Measurements from ENCODE around the gene CACNB4.
A peak's percentile ranks its signal among the peaks of the same experiment; 100 is the strongest.
"Not testable (repeated sequence)": the region's sequence is repeated elsewhere in the genome, so short reads cannot be mapped to it uniquely, and the experiment has no call there.

The CACNB4 gene

GRCh38 chr2:151965884-151966283, 133.0 kb downstream of the CACNB4 start:
- H3K9me3 Mint-ChIP-seq: no peaks in the 10 kb centered on the region
- intact Hi-C loops (cut with micrococcal nuclease): no loop called here
- no peaks in the 10 kb centered on the region for H3K4me1 Mint-ChIP-seq (ENCODE audit: low read depth)
- no peak overlapping the region for H3K4me3 Mint-ChIP-seq
- no peak overlapping the region for H3K27ac Mint-ChIP-seq
- H3K36me3 Mint-ChIP-seq (ENCODE audit: low read depth): no peaks in the 10 kb centered on the region
- H3K27me3 Mint-ChIP-seq: no peaks in the 10 kb centered on the region

DNA sequence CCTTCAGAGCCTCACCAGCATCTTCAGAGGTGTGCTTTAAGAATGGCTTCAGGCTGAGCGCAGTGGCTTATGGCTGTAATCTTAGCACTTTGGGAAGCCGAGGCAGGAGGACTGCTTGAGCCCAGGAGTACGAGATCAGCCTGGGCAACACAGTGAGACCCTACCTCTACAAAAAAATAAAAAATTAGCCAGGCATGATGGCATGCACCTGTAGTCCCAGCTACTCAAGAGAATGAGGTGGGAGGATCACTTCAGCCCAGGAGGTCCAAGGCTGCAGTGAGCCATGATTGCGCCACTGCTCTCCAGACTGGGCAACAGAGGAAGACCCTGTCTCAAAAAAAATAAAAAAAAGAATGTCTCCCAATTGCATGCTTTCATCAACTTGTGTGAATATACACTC, 137.3 kb downstream of the CACNB4 start:
- no peaks in the 10 kb centered on the region for H3K36me3 Mint-ChIP-seq (ENCODE audit: low read depth)
- no peaks in the 10 kb centered on the region for H3K9me3 Mint-ChIP-seq
- H3K4me1 Mint-ChIP-seq (ENCODE audit: low read depth): no peaks in the 10 kb centered on the region
- H3K27me3 Mint-ChIP-seq: no peaks in the 10 kb centered on the region
- intact Hi-C loops (cut with micrococcal nuclease): no loop called here
- no peak overlapping the region for H3K4me3 Mint-ChIP-seq
- no peak overlapping the region for H3K27ac Mint-ChIP-seq

GRCh38 chr2:151959238-151959637, 139.6 kb downstream of the CACNB4 start:
- intact Hi-C loops (cut with micrococcal nuclease): no loop called here
- H3K27me3 Mint-ChIP-seq: peaks cover 2% of the 10 kb centered on the region
- no peaks in the 10 kb centered on the region for H3K9me3 Mint-ChIP-seq
- H3K36me3 Mint-ChIP-seq (ENCODE audit: low read depth): no peaks in the 10 kb centered on the region
- no peaks in the 10 kb centered on the region for H3K4me1 Mint-ChIP-seq (ENCODE audit: low read depth)
- no peak overlapping the region for H3K4me3 Mint-ChIP-seq
- no peak overlapping the region for H3K27ac Mint-ChIP-seq

GRCh38 chr2:151953467-151953866, 145.4 kb downstream of the CACNB4 start:
- H3K4me1 Mint-ChIP-seq (ENCODE audit: low read depth): peaks cover 11% of the 10 kb centered on the region
- no peak overlapping the region for H3K27ac Mint-ChIP-seq
- H3K27me3 Mint-ChIP-seq: peaks cover 2% of the 10 kb centered on the region
- no peaks in the 10 kb centered on the region for H3K9me3 Mint-ChIP-seq
- no peak overlapping the region for H3K4me3 Mint-ChIP-seq
- intact Hi-C loops (cut with micrococcal nuclease): no loop called here
- H3K36me3 Mint-ChIP-seq (ENCODE audit: low read depth): no peaks in the 10 kb centered on the region

- H3K4me3 Mint-ChIP-seq: no peak overlapping the region
- H3K27ac Mint-ChIP-seq: no peak overlapping the region
- H3K9me3 Mint-ChIP-seq: no peaks in the 10 kb centered on the region
- no peaks in the 10 kb centered on the region for H3K36me3 Mint-ChIP-seq (ENCODE audit: low read depth)
- H3K27me3 Mint-ChIP-seq: peaks cover 2% of the 10 kb centered on the region
- peaks cover 17% of the 10 kb centered on the region for H3K4me1 Mint-ChIP-seq (ENCODE audit: low read depth)
- intact Hi-C loops (cut with micrococcal nuclease): no loop called here
Measured at GRCh38 chr2:151952691-151953456, 146.0 kb downstream of the CACNB4 start.

GRCh38 chr2:151947813-151948165, 151.1 kb downstream of the CACNB4 start:
- Mint-ChIP-seq H3K27ac (peak overlapping the region; percentile 83), H3K4me3 (peak overlapping the region; percentile 71), H3K4me1 (ENCODE audit: low read depth) (peaks cover 48% of the 10 kb centered on the region), H3K36me3 (ENCODE audit: low read depth) (peaks cover 5% of the 10 kb centered on the region), H3K27me3 (no peaks in the 10 kb centered on the region), H3K9me3 (peaks cover 9% of the 10 kb centered on the region)
- intact Hi-C loops (cut with micrococcal nuclease): loop anchor here (2.0 to 10.0 kb wide), 2 partner anchors 73 to 121 kb away; no protein-coding TSS in a partner anchor

DNA sequence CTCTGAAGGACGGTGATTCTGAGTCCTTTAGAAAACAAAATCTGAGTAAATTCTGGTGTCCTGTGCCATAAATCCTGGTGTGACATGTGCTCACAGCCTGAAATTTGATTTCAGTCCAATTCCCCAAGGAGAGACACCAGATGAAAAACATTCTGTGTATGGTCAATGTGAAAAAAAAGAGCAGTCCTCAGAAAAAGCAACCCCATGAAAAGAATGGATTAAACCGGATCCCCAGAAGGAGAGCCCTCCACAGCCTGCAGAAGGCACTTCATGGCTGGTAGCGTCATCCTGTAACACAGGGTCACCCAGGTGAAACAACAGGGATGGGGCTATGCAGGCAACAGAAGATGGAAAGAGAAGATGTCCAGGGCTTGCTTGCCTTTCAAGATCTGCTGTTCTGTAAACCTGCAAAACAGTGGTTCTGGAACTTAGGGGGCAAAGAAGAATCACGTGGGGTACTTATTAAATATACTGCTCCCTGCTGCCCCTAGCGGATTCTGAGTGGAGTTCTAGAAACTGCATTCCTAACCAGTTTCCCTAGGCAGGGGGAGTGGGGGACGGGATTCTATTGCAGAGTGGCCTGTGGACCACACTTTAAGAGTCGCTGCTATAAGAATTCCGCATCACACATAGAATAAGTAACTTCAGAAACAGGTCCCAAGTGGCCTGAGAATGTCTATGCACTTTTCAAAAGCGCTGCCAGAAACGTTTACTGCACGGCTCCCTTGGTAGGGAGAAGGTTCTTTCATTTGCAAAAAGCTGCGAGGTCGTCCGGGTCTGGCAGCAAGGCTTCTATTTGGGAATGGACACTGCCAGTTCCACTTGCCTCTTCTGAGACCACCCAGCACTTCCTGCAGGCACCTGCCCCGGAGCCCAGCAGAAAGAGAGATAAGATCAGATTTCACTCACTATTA, 151.7 kb downstream of the CACNB4 start:
- intact Hi-C loops (cut with micrococcal nuclease): loop anchor here (2.0 to 10.0 kb wide), 2 partner anchors 72 to 120 kb away; no protein-coding TSS in a partner anchor
- H3K27ac Mint-ChIP-seq: peak overlapping the region; percentile 83
- H3K9me3 Mint-ChIP-seq: peaks cover 13% of the 10 kb centered on the region
- peak overlapping the region; percentile 71 for H3K4me3 Mint-ChIP-seq
- no peaks in the 10 kb centered on the region for H3K27me3 Mint-ChIP-seq
- H3K4me1 Mint-ChIP-seq (ENCODE audit: low read depth): peaks cover 50% of the 10 kb centered on the region
- H3K36me3 Mint-ChIP-seq (ENCODE audit: low read depth): peaks cover 7% of the 10 kb centered on the region

- Mint-ChIP-seq H3K4me1 (ENCODE audit: low read depth) (peaks cover 50% of the 10 kb centered on the region), H3K27ac (peak overlapping the region; percentile 83), H3K27me3 (no peaks in the 10 kb centered on the region), H3K4me3 (no peak overlapping the region), H3K9me3 (peaks cover 13% of the 10 kb centered on the region), H3K36me3 (ENCODE audit: low read depth) (peaks cover 7% of the 10 kb centered on the region)
- intact Hi-C loops (cut with micrococcal nuclease): loop anchor here (2.0 to 10.0 kb wide), 2 partner anchors 72 to 120 kb away; no protein-coding TSS in a partner anchor
Measured at GRCh38 chr2:151946250-151946884, 152.5 kb downstream of the CACNB4 start.

GRCh38 chr2:151945602-151946001, 153.2 kb downstream of the CACNB4 start:
- Mint-ChIP-seq H3K9me3 (peaks cover 13% of the 10 kb centered on the region), H3K36me3 (ENCODE audit: low read depth) (peaks cover 7% of the 10 kb centered on the region), H3K4me3 (no peak overlapping the region), H3K4me1 (ENCODE audit: low read depth) (peaks cover 52% of the 10 kb centered on the region), H3K27ac (no peak overlapping the region), H3K27me3 (no peaks in the 10 kb centered on the region)
- intact Hi-C loops (cut with micrococcal nuclease): loop anchor here (2.0 to 10.0 kb wide), 2 partner anchors 71 to 119 kb away; no protein-coding TSS in a partner anchor

- intact Hi-C loops (cut with micrococcal nuclease): loop anchor here (10.0 kb wide), 1 partner anchor 70 kb away; no protein-coding TSS in a partner anchor
- peaks cover 7% of the 10 kb centered on the region for H3K36me3 Mint-ChIP-seq (ENCODE audit: low read depth)
- H3K4me1 Mint-ChIP-seq (ENCODE audit: low read depth): peaks cover 56% of the 10 kb centered on the region
- H3K27ac Mint-ChIP-seq: no peak overlapping the region
- H3K9me3 Mint-ChIP-seq: peaks cover 13% of the 10 kb centered on the region
- no peaks in the 10 kb centered on the region for H3K27me3 Mint-ChIP-seq
- H3K4me3 Mint-ChIP-seq: no peak overlapping the region
Measured at GRCh38 chr2:151945186-151945585, 153.7 kb downstream of the CACNB4 start.

- Mint-ChIP-seq H3K4me1 (ENCODE audit: low read depth) (peaks cover 48% of the 10 kb centered on the region), H3K36me3 (ENCODE audit: low read depth) (peaks cover 7% of the 10 kb centered on the region), H3K27me3 (no peaks in the 10 kb centered on the region), H3K9me3 (peaks cover 13% of the 10 kb centered on the region), H3K4me3 (no peak overlapping the region), H3K27ac (peak overlapping the region; percentile 12)
- intact Hi-C loops (cut with micrococcal nuclease): loop anchor here (10.0 kb wide), 1 partner anchor 69 kb away; no protein-coding TSS in a partner anchor
Measured at GRCh38 chr2:151943461-151943860, 155.4 kb downstream of the CACNB4 start.

DNA sequence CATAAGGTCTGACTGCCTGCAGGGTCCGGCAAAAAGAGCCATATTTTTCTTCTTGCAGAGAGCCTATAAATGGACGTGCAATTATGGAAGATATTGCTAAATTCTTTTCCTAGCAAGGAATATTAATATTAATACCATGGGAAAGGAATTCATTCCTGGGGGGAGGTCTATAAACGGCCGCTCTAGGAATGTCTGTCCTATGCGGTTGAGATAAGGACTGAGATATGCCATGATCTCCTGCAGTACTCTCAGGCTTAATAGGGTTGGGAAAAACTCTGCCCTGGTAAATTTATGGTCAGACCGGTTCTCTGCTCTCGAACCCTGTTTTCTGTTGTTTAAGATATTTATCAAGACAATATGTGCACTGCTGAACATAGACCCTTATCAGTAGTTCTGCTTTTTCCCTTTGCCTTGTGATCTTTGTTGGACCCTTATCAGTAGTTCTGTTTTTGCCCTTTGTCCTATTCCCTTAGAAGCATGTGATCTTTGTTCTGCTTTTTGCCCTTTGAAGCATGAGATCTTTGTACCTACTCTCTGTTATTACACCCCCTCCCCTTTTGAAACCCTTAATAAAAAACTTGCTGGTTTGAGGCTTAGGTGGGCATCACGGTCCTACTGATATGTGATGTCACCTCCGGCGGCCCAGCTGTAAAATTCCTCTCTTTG, 156.2 kb downstream of the CACNB4 start:
- intact Hi-C loops (cut with micrococcal nuclease): loop anchor here (10.0 kb wide), 1 partner anchor 68 kb away; no protein-coding TSS in a partner anchor

GRCh38 chr2:151937966-151938365, 160.9 kb downstream of the CACNB4 start:
- no peak overlapping the region for H3K27ac Mint-ChIP-seq
- peaks cover 13% of the 10 kb centered on the region for H3K4me1 Mint-ChIP-seq (ENCODE audit: low read depth)
- H3K4me3 Mint-ChIP-seq: no peak overlapping the region
- no peaks in the 10 kb centered on the region for H3K27me3 Mint-ChIP-seq
- peaks cover 7% of the 10 kb centered on the region for H3K9me3 Mint-ChIP-seq
- peaks cover 4% of the 10 kb centered on the region for H3K36me3 Mint-ChIP-seq (ENCODE audit: low read depth)
- intact Hi-C loops (cut with micrococcal nuclease): no loop called here

More for the DNA sequence above, 156.2 kb downstream of the CACNB4 start:
- peak overlapping the region; percentile 12 for H3K27ac Mint-ChIP-seq
- not testable (repeated sequence) for H3K4me3 Mint-ChIP-seq; H3K27me3 Mint-ChIP-seq; H3K36me3 Mint-ChIP-seq (ENCODE audit: low read depth)
- peaks cover 13% of the 10 kb centered on the region for H3K9me3 Mint-ChIP-seq
- H3K4me1 Mint-ChIP-seq (ENCODE audit: low read depth): peaks cover 40% of the 10 kb centered on the region

Data from dendritic cell treated with granulocyte-macrophage colony-stimulating factor and Interleukin-4, amounts not matched to agents 40 ng/mL and 50 ng/mL, for 4 days (primary cell).